ENCODE measurements around the gene MLLT10.

DNA sequence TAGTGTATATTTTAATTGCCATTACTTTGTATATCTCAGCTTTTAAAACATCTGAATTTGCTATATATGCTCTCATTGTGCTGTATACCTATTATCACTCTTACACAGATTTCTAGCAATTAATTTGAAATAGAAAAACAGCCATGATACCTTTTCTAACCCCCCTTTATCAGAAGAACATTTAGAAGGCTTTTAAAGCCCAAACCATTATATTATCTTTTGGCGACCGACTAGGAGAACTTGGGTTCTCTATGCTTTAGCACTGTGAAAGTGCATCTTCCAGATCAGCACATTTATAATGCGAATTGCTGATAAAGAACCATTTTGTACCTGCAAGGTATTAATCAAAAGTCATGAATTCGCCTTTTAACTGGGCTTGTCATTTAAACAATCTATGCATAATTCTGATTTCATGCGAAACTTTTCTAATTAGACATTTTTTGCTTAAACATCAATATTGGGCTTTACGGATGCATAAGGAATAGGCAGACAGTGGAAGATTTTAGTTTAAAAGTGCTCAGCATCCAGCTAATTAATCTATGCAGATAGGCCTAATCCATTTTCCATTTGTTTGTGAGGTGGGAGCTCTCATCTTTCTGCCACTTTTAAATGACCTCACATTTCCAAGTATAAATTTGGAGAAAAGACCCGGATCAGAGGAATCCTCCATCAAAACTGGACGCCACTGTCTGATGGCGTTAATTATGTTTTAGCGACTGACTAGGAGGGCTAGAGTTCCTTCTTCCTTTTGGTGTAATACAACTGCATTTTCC is 1.2 kb upstream of the MLLT10 start:
- TF ChIP-seq POLR2A (IDR thresholded peaks at IDR 0.05), result no peak
- TF ChIP-seq, protein P1, sequence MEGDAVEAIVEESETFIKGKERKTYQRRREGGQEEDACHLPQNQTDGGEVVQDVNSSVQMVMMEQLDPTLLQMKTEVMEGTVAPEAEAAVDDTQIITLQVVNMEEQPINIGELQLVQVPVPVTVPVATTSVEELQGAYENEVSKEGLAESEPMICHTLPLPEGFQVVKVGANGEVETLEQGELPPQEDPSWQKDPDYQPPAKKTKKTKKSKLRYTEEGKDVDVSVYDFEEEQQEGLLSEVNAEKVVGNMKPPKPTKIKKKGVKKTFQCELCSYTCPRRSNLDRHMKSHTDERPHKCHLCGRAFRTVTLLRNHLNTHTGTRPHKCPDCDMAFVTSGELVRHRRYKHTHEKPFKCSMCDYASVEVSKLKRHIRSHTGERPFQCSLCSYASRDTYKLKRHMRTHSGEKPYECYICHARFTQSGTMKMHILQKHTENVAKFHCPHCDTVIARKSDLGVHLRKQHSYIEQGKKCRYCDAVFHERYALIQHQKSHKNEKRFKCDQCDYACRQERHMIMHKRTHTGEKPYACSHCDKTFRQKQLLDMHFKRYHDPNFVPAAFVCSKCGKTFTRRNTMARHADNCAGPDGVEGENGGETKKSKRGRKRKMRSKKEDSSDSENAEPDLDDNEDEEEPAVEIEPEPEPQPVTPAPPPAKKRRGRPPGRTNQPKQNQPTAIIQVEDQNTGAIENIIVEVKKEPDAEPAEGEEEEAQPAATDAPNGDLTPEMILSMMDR (IDR thresholded peaks at IDR 0.05), result no peak
- TF ChIP-seq EP300 (IDR thresholded peaks at IDR 0.05), result no peak

Data from ovary (tissue), 3 donors.